K562 (cell line): Measurements from ENCODE around the gene PAM. TPM values are rescaled to one million over a fixed set of nuclear protein-coding genes. Genes with fewer than 3 reads are reported as not detected.

Source experiments
- ASH1L ChIP-seq: fragments of 450-650 bp; IDR thresholded peaks from 2 replicates; pipeline ENCODE4 v1.6.1; 2018; ENCODE audit warnings: borderline replicate concordance, mild to moderate bottlenecking, low read depth; ENCODE audit not compliant: partially characterized antibody
- BMI1 ChIP-seq: fragments of 150-350 bp; IDR thresholded peaks from 2 replicates; pipeline ENCODE4 v1.6.1; 2014; ENCODE audit warnings: low read length
- BRF1 ChIP-seq: IDR thresholded peaks from 3 replicates; pipeline ENCODE4 v1.6.1; 2011; ENCODE audit warnings: borderline replicate concordance, mild to moderate bottlenecking; ENCODE audit not compliant: insufficient read length; ENCODE audit errors: extremely low read depth
- CCNT2 ChIP-seq: IDR thresholded peaks from 2 replicates; pipeline ENCODE4 v1.6.1; 2011; ENCODE audit warnings: borderline replicate concordance, low read depth, mild to moderate bottlenecking, moderate library complexity, mixed read lengths, low read length; ENCODE audit not compliant: insufficient read length; ENCODE audit errors: extremely low read depth
- ETV6 ChIP-seq, 3 experiments: fragments of 150-350 bp in 1 of 3; sonication (generic) in 1 of 3; formaldehyde crosslinking in 1 of 3; IDR thresholded peaks; 2 replicates each; pipeline versions ENCODE4 v1.6.1 to v1.8.0; 2014 to 2022; ENCODE audit warnings: borderline replicate concordance in 2 of 3, low read depth in 2 of 3, antibody characterized with exemption in 1 of 3, low read length in 1 of 3, mild to moderate bottlenecking in 1 of 3, missing genetic modification reagents in 1 of 3
- IRF9 ChIP-seq: fragments of 450-650 bp; IDR thresholded peaks from 2 replicates; pipeline ENCODE4 v1.6.1; 2016; ENCODE audit warnings: missing biosample characterization, missing genetic modification characterization
- RNF219 ChIP-seq: fragments of 250-450 bp; sonication (Bioruptor Pico); IDR thresholded peaks from 2 replicates; pipeline ENCODE4 v1.5.0; 2022; ENCODE audit warnings: mild to moderate bottlenecking
- ZFX ChIP-seq: sonication (generic); formaldehyde crosslinking; IDR thresholded peaks from 2 replicates; pipeline ENCODE4 v1.8.0; 2022; ENCODE audit warnings: mild to moderate bottlenecking, missing genetic modification reagents, moderate library complexity
- ZHX1 ChIP-seq: fragments of 150-350 bp; conservative IDR thresholded peaks from 2 replicates; pipeline ENCODE4 v1.6.1; 2014; ENCODE audit warnings: low read length
- ZNF311 ChIP-seq: fragments of 250-450 bp; sonication (Bioruptor Pico); IDR thresholded peaks from 2 replicates; pipeline ENCODE4 v1.4.0; 2020; ENCODE audit warnings: mild to moderate bottlenecking, moderate library complexity
- ZNF407 ChIP-seq: fragments of 450-650 bp; IDR thresholded peaks from 2 replicates; pipeline ENCODE4 v1.6.1; 2016; ENCODE audit warnings: low read depth
- ZSCAN32 ChIP-seq: fragments of 450-650 bp; formaldehyde crosslinking; IDR thresholded peaks from 2 replicates; pipeline ENCODE4 v1.4.0; 2020; ENCODE audit warnings: mild to moderate bottlenecking, moderate library complexity
- polyA plus RNA-seq, 8 experiments: library from polyadenylated mRNA; depleted of rRNA in 4 of 8; stranded (reverse) in 5 of 8; unstranded in 3 of 8; fragments of >200 nt; fragmentation: Nextera tagmentation in 2 of 8; fragmentation: Illumina TruSeq in 1 of 8; extraction: Ambion mirVana in 2 of 8; extraction: Trizol in 1 of 8; gene quantifications; 2 replicates each; pipeline versions ENCODE4 v1.2.1 to v1.2.3, GENCODE V29; 2011 to 2014; ENCODE audit warnings: inconsistent platforms in 1 of 8, missing spikeins in 1 of 8
- total RNA-seq, 7 experiments: library from RNA; depleted of rRNA in 6 of 7; stranded (reverse); fragments of >200 nt in 6 of 7; fragmentation: Illumina TruSeq in 2 of 7; extraction: Trizol in 2 of 7; gene quantifications; 2 replicates each; pipeline versions ENCODE4 v1.2.1 to v1.2.3, GENCODE V29; 2011 to 2021; ENCODE audit warnings: low replicate concordance in 1 of 7

The PAM gene
- total and polyA plus RNA-seq, 9 of the 15 experiments (the other 6 are each of a cell fraction or from before 2014, with no cell fraction given): 0.39 to 3.1 (median 0.77) TPM

- TF ChIP-seq RNF219 (CRISPR knock-in tag) (no peak), BMI1 (no peak), ASH1L (no peak), BRF1 (no peak), ZNF407 (no peak), ZSCAN32 (CRISPR knock-in tag) (no peak), ZFX (CRISPR knock-in tag) (no peak), CCNT2 (no peak), IRF9 (tag) (no peak), ETV6 (IDR thresholded peaks at IDR 0.05; ENCODE audit: borderline replicate concordance in 1 of 2, low read depth in 2 of 2, low read length in 1 of 2) (no peak), ETV6 (CRISPR knock-in tag; IDR thresholded peaks at IDR 0.05; ENCODE audit: borderline replicate concordance) (no peak), ZHX1 (no peak), ZNF311 (CRISPR knock-in tag) (no peak)
These were observed 124.6 kb downstream of the PAM start (continued) for GRCh38 chr5:102879741-102880140.
